ENCODE data around the gene TRAPPC2B. TPM values are rescaled to one million over a fixed set of nuclear protein-coding genes. Genes with fewer than 3 reads are reported as not detected.

TRAPPC2B gene
- total and polyA plus RNA-seq, 2 of the 13 experiments (the other 11 are each of a cell fraction or from before 2014, with no cell fraction given), result 13.3 to 17.7 TPM

GRCh38 chr19:57350877-57351805 is 12.2 kb upstream of the TRAPPC2B start, which contains the start of gene ZNF304 (continued):
- no peak for TF ChIP-seq ZNF780A (CRISPR knock-in tag; IDR thresholded peaks at IDR 0.05)
- TF ChIP-seq ZNF468 (CRISPR knock-in tag; IDR thresholded peaks at IDR 0.05), result 0 out of 2 replicates have a peak, but pooled peaks have one; percentile 39
- peak; percentile 96 for TF ChIP-seq CREB1 (IDR thresholded peaks at IDR 0.05)
- TF ChIP-seq CREB1 (CRISPR knock-in tag; IDR thresholded peaks at IDR 0.05), result peak; percentile 99
- TF ChIP-seq KDM6A (CRISPR knock-in tag; IDR thresholded peaks at IDR 0.05; ENCODE audit: low read depth), result no peak
- peak; percentile 99 for TF ChIP-seq THAP11 (CRISPR knock-in tag; IDR thresholded peaks at IDR 0.05)
- TF ChIP-seq ZBTB21 (CRISPR knock-in tag; IDR thresholded peaks at IDR 0.05), result peak; percentile 71
- no peak for TF ChIP-seq NR3C1 (CRISPR knock-in tag; IDR thresholded peaks at IDR 0.05)
- no peak for TF ChIP-seq ZBTB33 (CRISPR knock-in tag; IDR thresholded peaks at IDR 0.05)
- no peak for TF ChIP-seq MAZ (IDR thresholded peaks at IDR 0.05; ENCODE audit: borderline replicate concordance, low read depth, low read length)
- TF ChIP-seq MAZ (CRISPR knock-in tag; IDR thresholded peaks at IDR 0.05; ENCODE audit: low read depth), result peak; percentile 52
- peak; percentile 93 for TF ChIP-seq GABPB1 (CRISPR knock-in tag; IDR thresholded peaks at IDR 0.05)
- peak; percentile 88 for TF ChIP-seq ZFX (CRISPR knock-in tag; IDR thresholded peaks at IDR 0.05; ENCODE audit: low read depth)
- no peak for TF ChIP-seq HHEX (CRISPR knock-in tag; IDR thresholded peaks at IDR 0.05)
- no peak for TF ChIP-seq ZNF138 (CRISPR knock-in tag; IDR thresholded peaks at IDR 0.05; ENCODE audit: low read depth)
- peak; percentile 54; the same call in 1 of the 2 replicates for TF ChIP-seq PRDM10 (CRISPR knock-in tag; IDR thresholded peaks at IDR 0.05; ENCODE audit: low read depth)
- peak; percentile 2; the same call in 1 of the 2 replicates for TF ChIP-seq PAXIP1 (CRISPR knock-in tag; conservative IDR thresholded peaks at IDR 0.05)
- no peak for TF ChIP-seq ZNF441 (CRISPR knock-in tag; IDR thresholded peaks at IDR 0.05; ENCODE audit: borderline replicate concordance)
- no peak for TF ChIP-seq MTF2 (CRISPR knock-in tag; IDR thresholded peaks at IDR 0.05; ENCODE audit: borderline replicate concordance)
- TF ChIP-seq ZNF749 (CRISPR knock-in tag; IDR thresholded peaks at IDR 0.05; ENCODE audit: borderline replicate concordance), result no peak
- peak; percentile 97 for TF ChIP-seq KAT8 (CRISPR knock-in tag; IDR thresholded peaks at IDR 0.05)
- no peak for TF ChIP-seq TBP (CRISPR knock-in tag; IDR thresholded peaks at IDR 0.05)
